Stomach (tissue), 9 donors: ENCODE results near the gene ZNF92. TPM values are rescaled to one million over a fixed set of nuclear protein-coding genes. Genes with fewer than 3 reads are reported as not detected.

ENCODE experiments used
- DNase-seq, 2 donors: peaks; one replicate each; pipeline versions ENCODE4 v3.0.0 to v3.0.0-alpha.2; 2013 to 2019
- H3K27ac ChIP-seq, 5 donors: fragments of 200-600 bp in 4 of 5; sonication (generic) in 4 of 5; one replicate each; pipeline ENCODE4 v1.5.1; 2013 to 2019; ENCODE audit warnings: mild to moderate bottlenecking in 1 of 5, moderate library complexity in 1 of 5
- H3K27me3 ChIP-seq, 3 donors: fragments of 200-600 bp; sonication (generic); one replicate each; pipeline ENCODE4 v1.5.1; 2017 to 2019; ENCODE audit warnings: mixed run types in 1 of 3
- H3K36me3 ChIP-seq, 4 donors: fragments of 200-600 bp; sonication (generic); 1 replicate in 3 of 4; 2 replicates in 1 of 4; pipeline ENCODE4 v1.5.1; 2016 to 2019
- H3K4me1 ChIP-seq, 4 donors: fragments of 200-600 bp; sonication (generic); one replicate each; pipeline ENCODE4 v1.5.1; 2016 to 2019
- H3K4me3 ChIP-seq, 4 donors: fragments of 200-600 bp; sonication (generic) in 3 of 4; one replicate each; pipeline ENCODE4 v1.5.1; 2016 to 2019; ENCODE audit warnings: mild to moderate bottlenecking in 1 of 4
- H3K9me3 ChIP-seq, 4 donors: fragments of 200-600 bp; sonication (generic); one replicate each; pipeline ENCODE4 v1.5.1; 2016 to 2019
- CTCF ChIP-seq, 7 experiments: fragments of 450-650 bp in 4 of 7; fragments of 200-600 bp in 3 of 7; sonication (generic) in 3 of 7; IDR thresholded peaks; one replicate each; pipeline ENCODE4 v1.5.1; 2016 to 2019; ENCODE audit warnings: antibody characterized with exemption in 7 of 7, control low read depth in 2 of 7, mild to moderate bottlenecking in 1 of 7
- EP300 ChIP-seq: sonication (generic); formaldehyde crosslinking; IDR thresholded peaks from one replicate; pipeline ENCODE4 v1.6.1; 2017; ENCODE audit warnings: antibody characterized with exemption
- POLR2A ChIP-seq, 4 donors: fragments of 450-650 bp; IDR thresholded peaks; one replicate each; pipeline ENCODE4 v1.6.1; 2016; ENCODE audit warnings: antibody characterized with exemption in 4 of 4, control low read depth in 2 of 4, mild to moderate bottlenecking in 1 of 4, moderate library complexity in 1 of 4
- POLR2AphosphoS5 ChIP-seq, 3 donors: sonication (generic); formaldehyde crosslinking; IDR thresholded peaks; one replicate each; pipeline ENCODE4 v1.6.1; 2016; ENCODE audit warnings: antibody characterized with exemption in 3 of 3
- WGBS, 5 donors: extraction: QIAGEN DNeasy Blood & Tissue Kit in 3 of 5; methylation state at CpG; one replicate each; pipeline versions ENCODE4 v1.1.5 to v1.1.7; 2013 to 2018; 5-methylcytosine and 5-hydroxymethylcytosine counted together
- intact Hi-C: fragments of 100-400 bp; cut with DNase I; formaldehyde crosslinking; loops from one replicate; pipeline ENCODE4 v1.15.1; 2023; ENCODE audit warnings: low total_unique reads
- polyA plus RNA-seq, 3 donors: library from polyadenylated mRNA; stranded (reverse); fragments of 200-250 nt; gene quantifications; one replicate each; pipeline ENCODE4 v1.2.3, GENCODE V29; 2013
- total RNA-seq, 5 donors: library from RNA; depleted of rRNA; stranded (reverse); fragments of >200 nt; gene quantifications; one replicate each; pipeline versions ENCODE4 v1.1.0 to v1.2.3, GENCODE V29; 2014 to 2016
- donor health status: healthy with polysubstance abuse.
- donor health status: Bipolar disorder and iron deficiency.
- donor health status: healthy.

Gene ZNF92
- total and polyA plus RNA-seq, 8 donors: 1.2 to 19.2 (median 4.8) TPM

GRCh38 chr7:65449505-65449852, 75.8 kb downstream of the ZNF92 start:
- no peak for DNase-seq
- intact Hi-C loops: no loop called here
- WGBS, 5 donors: 24 to 42% (median 25%) methylated on average over 2 of the region's 2 CpGs
- Histone ChIP-seq H3K27ac (no peak overlapping the region), H3K4me3 (no peak overlapping the region), H3K9me3 (peaks cover 0 to 11% (median 8%) of the 10 kb centered on the region in 4 donors), H3K36me3 (no peaks in the 10 kb centered on the region), H3K27me3 (no peaks in the 10 kb centered on the region), H3K4me1 (no peaks in the 10 kb centered on the region)
- TF ChIP-seq CTCF (IDR thresholded peaks at IDR 0.05) (no peak), POLR2AphosphoS5 (IDR thresholded peaks at IDR 0.05) (no peak), POLR2A (IDR thresholded peaks at IDR 0.05) (no peak), EP300 (no peak)
